K562 (cell line): Measurements from ENCODE around the gene EIF2AK2. TPM values are rescaled to one million over a fixed set of nuclear protein-coding genes. Genes with fewer than 3 reads are reported as not detected.

Experiments
- POLR2AphosphoS2 ChIP-seq: IDR thresholded peaks from 2 replicates; pipeline ENCODE4 v1.6.1; 2012; ENCODE audit warnings: low read length, improper control_type of control experiment
- polyA plus RNA-seq, 8 experiments: library from polyadenylated mRNA; depleted of rRNA in 4 of 8; stranded (reverse) in 5 of 8; unstranded in 3 of 8; fragments of >200 nt; fragmentation: Nextera tagmentation in 2 of 8; fragmentation: Illumina TruSeq in 1 of 8; extraction: Ambion mirVana in 2 of 8; extraction: Trizol in 1 of 8; gene quantifications; 2 replicates each; pipeline versions ENCODE4 v1.2.1 to v1.2.3, GENCODE V29; 2011 to 2014; ENCODE audit warnings: inconsistent platforms in 1 of 8, missing spikeins in 1 of 8
- total RNA-seq, 7 experiments: library from RNA; depleted of rRNA in 6 of 7; stranded (reverse); fragments of >200 nt in 6 of 7; fragmentation: Illumina TruSeq in 2 of 7; extraction: Trizol in 2 of 7; gene quantifications; 2 replicates each; pipeline versions ENCODE4 v1.2.1 to v1.2.3, GENCODE V29; 2011 to 2021; ENCODE audit warnings: low replicate concordance in 1 of 7
- TF ChIP-seq, protein P1 (sequence below): fragments of 450-650 bp; IDR thresholded peaks from 2 replicates; pipeline ENCODE4 v1.6.1; 2016; ENCODE audit warnings: mild to moderate bottlenecking, moderate library complexity

EIF2AK2 gene
- total and polyA plus RNA-seq, 9 of the 15 experiments (the other 6 are each of a cell fraction or from before 2014, with no cell fraction given), result 3.8 to 19.5 (median 13.3) TPM

DNA sequence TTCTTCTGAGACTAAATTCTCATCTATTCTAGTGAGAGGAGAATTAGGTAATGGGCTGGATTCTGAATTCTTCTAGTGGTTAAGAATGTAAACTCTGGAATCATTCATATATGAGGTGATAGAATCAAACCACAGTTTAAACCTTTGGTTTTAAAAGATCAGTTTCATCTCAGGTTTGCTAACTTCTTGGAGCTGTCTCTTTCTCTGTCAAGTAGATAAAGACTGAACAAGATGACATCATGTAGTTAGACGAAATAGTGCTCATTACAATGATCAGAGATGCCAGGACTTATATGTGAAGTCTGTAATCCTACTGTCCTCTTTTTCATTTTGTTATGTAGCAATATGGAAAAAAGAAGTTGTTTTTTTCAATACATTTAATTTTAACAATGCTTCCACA is 44.4 kb upstream of the EIF2AK2 start (continued):
- TF ChIP-seq, protein P1, sequence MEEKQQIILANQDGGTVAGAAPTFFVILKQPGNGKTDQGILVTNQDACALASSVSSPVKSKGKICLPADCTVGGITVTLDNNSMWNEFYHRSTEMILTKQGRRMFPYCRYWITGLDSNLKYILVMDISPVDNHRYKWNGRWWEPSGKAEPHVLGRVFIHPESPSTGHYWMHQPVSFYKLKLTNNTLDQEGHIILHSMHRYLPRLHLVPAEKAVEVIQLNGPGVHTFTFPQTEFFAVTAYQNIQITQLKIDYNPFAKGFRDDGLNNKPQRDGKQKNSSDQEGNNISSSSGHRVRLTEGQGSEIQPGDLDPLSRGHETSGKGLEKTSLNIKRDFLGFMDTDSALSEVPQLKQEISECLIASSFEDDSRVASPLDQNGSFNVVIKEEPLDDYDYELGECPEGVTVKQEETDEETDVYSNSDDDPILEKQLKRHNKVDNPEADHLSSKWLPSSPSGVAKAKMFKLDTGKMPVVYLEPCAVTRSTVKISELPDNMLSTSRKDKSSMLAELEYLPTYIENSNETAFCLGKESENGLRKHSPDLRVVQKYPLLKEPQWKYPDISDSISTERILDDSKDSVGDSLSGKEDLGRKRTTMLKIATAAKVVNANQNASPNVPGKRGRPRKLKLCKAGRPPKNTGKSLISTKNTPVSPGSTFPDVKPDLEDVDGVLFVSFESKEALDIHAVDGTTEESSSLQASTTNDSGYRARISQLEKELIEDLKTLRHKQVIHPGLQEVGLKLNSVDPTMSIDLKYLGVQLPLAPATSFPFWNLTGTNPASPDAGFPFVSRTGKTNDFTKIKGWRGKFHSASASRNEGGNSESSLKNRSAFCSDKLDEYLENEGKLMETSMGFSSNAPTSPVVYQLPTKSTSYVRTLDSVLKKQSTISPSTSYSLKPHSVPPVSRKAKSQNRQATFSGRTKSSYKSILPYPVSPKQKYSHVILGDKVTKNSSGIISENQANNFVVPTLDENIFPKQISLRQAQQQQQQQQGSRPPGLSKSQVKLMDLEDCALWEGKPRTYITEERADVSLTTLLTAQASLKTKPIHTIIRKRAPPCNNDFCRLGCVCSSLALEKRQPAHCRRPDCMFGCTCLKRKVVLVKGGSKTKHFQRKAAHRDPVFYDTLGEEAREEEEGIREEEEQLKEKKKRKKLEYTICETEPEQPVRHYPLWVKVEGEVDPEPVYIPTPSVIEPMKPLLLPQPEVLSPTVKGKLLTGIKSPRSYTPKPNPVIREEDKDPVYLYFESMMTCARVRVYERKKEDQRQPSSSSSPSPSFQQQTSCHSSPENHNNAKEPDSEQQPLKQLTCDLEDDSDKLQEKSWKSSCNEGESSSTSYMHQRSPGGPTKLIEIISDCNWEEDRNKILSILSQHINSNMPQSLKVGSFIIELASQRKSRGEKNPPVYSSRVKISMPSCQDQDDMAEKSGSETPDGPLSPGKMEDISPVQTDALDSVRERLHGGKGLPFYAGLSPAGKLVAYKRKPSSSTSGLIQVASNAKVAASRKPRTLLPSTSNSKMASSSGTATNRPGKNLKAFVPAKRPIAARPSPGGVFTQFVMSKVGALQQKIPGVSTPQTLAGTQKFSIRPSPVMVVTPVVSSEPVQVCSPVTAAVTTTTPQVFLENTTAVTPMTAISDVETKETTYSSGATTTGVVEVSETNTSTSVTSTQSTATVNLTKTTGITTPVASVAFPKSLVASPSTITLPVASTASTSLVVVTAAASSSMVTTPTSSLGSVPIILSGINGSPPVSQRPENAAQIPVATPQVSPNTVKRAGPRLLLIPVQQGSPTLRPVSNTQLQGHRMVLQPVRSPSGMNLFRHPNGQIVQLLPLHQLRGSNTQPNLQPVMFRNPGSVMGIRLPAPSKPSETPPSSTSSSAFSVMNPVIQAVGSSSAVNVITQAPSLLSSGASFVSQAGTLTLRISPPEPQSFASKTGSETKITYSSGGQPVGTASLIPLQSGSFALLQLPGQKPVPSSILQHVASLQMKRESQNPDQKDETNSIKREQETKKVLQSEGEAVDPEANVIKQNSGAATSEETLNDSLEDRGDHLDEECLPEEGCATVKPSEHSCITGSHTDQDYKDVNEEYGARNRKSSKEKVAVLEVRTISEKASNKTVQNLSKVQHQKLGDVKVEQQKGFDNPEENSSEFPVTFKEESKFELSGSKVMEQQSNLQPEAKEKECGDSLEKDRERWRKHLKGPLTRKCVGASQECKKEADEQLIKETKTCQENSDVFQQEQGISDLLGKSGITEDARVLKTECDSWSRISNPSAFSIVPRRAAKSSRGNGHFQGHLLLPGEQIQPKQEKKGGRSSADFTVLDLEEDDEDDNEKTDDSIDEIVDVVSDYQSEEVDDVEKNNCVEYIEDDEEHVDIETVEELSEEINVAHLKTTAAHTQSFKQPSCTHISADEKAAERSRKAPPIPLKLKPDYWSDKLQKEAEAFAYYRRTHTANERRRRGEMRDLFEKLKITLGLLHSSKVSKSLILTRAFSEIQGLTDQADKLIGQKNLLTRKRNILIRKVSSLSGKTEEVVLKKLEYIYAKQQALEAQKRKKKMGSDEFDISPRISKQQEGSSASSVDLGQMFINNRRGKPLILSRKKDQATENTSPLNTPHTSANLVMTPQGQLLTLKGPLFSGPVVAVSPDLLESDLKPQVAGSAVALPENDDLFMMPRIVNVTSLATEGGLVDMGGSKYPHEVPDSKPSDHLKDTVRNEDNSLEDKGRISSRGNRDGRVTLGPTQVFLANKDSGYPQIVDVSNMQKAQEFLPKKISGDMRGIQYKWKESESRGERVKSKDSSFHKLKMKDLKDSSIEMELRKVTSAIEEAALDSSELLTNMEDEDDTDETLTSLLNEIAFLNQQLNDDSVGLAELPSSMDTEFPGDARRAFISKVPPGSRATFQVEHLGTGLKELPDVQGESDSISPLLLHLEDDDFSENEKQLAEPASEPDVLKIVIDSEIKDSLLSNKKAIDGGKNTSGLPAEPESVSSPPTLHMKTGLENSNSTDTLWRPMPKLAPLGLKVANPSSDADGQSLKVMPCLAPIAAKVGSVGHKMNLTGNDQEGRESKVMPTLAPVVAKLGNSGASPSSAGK, result no peak
- 0 out of 2 replicates have a peak, but pooled peaks have one; percentile 40 for TF ChIP-seq POLR2AphosphoS2
- TF ChIP-seq, all 486 proteins: peak for 3
